ENCODE measurements around the gene TRPM5.

TRPM5 gene

DNA sequence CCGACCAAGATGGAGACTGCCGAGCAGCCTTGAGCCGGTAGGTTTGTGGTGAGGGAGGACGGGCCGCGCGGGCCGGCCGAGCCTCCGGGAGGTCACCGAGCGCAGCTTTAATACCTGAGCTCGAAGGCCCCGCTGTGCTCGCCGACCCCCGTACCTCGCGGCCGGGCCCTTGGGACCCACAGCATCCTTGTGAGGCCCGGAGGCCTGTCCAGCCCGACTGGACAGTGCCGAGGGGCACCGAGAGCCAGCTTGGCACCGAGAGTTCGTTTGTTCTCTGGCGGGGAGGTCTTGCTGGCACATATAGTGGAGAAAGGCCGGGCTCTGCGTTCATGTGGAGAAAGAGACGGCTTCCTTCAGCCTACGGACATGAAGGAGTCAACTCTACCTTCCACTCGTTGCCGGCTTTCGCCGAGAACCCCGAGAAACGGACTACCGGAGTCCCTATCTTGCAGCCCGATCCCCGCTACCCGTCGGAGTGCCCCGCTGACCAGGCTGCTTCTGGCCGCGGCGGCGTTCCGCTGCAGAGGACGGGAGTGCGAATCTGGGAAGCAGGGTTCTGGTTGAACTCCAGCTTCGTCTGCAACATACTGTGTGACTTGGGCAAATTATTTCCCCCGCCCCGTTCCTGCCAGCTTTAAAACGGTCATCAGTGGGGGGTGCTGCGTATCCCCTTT is 43.4 kb downstream of the TRPM5 start:
- peak overlapping the region; percentile 79 to 94 for H3K27ac ChIP-seq
- no peak for DNase-seq (ENCODE audit: low spot score)
- TF ChIP-seq, protein P1, sequence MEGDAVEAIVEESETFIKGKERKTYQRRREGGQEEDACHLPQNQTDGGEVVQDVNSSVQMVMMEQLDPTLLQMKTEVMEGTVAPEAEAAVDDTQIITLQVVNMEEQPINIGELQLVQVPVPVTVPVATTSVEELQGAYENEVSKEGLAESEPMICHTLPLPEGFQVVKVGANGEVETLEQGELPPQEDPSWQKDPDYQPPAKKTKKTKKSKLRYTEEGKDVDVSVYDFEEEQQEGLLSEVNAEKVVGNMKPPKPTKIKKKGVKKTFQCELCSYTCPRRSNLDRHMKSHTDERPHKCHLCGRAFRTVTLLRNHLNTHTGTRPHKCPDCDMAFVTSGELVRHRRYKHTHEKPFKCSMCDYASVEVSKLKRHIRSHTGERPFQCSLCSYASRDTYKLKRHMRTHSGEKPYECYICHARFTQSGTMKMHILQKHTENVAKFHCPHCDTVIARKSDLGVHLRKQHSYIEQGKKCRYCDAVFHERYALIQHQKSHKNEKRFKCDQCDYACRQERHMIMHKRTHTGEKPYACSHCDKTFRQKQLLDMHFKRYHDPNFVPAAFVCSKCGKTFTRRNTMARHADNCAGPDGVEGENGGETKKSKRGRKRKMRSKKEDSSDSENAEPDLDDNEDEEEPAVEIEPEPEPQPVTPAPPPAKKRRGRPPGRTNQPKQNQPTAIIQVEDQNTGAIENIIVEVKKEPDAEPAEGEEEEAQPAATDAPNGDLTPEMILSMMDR (IDR thresholded peaks at IDR 0.05) = no peak
- peak overlapping the region; percentile 95 for H3K4me3 ChIP-seq

DNA sequence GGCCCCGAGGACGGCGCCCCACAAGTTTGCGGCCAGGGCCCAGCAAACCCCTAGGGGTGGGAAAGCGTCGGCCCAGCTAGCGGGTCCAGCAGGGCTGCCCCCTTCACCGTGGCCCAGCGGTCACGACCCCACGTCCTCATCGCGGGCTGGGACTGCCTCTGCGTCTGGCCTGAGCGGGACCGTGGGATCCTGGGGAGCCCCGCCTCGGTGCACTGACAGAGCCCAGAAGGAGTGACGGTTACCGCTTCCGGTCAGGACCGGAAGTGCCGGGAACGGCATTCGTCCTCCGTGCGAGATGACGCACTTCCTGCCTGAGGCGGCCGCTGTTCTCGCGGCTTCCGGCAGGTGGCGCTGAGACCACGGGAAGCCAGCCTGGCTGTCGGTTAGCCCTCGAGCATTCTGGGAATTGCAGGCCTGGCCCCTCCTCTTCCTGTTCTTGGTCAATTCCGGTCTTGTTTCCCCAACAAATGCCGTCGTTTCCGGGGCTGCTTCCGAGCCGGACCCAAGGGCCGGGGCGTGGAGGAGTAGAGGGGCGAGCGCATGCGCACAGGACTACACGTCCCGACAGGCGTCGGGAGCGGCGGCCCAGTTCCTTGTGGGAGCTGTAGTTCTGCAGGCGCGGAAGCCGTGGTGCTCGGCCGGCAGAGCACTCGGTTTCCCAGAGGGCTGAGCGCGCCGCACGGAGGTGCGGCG is 44.1 kb downstream of the TRPM5 start, which contains the start of gene TSSC4:
Gene TSSC4, plus strand, starts transcription at position 682 of the 693 bp plus-strand sequence. CDS start 1,884 bp downstream, outside the sequence.
- TF ChIP-seq, protein P1 (IDR thresholded peaks at IDR 0.05) = peak; percentile 90
- H3K4me3 ChIP-seq = peak within 1 kb of the TSS; percentile 95
- peak within 1 kb of the TSS; percentile 99 for H3K27ac ChIP-seq
- peak; percentile 100 for DNase-seq (ENCODE audit: low spot score)

DNA sequence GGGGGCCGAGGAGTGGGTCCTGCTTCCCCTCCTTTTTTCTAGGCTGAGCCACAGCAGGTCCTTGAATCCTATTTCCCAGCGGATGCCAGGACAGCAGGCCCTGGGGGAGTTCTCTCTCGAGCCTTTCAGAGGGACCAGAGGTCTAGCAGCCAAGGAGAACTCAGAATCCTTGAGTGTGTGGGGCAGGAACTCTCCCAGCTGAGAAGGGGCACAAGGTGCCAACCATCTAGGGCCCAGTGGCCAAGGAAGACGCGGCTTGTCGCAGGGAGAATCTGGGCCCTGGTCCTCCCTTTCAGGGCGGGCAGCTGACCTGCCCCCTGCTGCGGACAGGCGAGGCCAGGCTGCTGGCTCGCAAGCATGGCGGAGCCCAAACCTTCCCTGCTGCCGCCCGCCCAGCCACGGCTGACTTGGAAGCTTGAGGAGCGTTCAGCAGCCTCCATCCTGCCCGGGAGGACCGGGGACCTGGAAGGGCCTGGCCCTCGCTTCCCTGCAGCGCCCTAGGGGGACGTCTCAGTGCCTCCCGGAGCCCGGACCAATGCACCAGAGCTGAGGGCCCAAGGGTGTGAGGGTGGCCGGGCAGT is 44.7 kb downstream of the TRPM5 start:
- DNase-seq (ENCODE audit: low spot score) = peak; percentile 89
- H3K27ac ChIP-seq = peak overlapping the region; percentile 99
- TF ChIP-seq, protein P1 (IDR thresholded peaks at IDR 0.05) = no peak
- H3K4me3 ChIP-seq = peak overlapping the region; percentile 82

DNA sequence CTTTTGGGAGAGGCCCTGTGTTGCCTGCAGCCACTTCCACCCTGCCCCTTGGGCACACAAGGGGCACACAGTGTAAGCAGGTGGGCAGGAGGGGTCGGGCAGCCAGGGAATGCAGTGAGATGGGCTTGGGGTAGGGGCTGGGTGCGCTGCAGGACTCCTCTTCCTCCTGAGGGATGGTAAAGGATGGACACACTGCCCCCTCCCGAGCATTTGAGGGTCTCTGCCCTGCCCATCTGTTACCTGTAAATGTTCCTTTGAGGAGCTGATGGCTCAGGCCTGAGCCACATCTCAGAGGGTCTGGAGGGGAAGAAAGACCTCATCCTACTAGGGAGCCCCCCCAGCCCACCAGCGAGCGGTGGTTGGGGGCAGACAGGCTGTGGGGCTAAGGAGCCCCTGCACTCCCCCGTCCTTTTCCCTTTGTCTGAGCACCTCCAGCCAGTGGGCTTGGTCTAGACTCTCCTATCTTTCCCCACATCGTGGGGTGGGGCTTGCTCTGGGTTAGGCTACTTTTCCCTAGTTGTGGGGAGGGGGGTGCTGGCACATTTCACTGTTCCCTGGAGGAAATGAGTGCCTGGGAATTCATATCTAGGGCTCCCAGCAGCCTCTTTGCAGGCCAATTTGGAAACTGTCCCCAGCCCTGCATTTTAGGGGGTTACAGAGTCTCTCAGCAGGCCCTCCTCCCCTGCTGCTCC is 45.5 kb downstream of the TRPM5 start:
- TF ChIP-seq, protein P1 (IDR thresholded peaks at IDR 0.05) = no peak
- H3K4me3 ChIP-seq = peak overlapping the region; percentile 82
- peak overlapping the region; percentile 99 for H3K27ac ChIP-seq
- DNase-seq (ENCODE audit: low spot score) = no peak

DNA sequence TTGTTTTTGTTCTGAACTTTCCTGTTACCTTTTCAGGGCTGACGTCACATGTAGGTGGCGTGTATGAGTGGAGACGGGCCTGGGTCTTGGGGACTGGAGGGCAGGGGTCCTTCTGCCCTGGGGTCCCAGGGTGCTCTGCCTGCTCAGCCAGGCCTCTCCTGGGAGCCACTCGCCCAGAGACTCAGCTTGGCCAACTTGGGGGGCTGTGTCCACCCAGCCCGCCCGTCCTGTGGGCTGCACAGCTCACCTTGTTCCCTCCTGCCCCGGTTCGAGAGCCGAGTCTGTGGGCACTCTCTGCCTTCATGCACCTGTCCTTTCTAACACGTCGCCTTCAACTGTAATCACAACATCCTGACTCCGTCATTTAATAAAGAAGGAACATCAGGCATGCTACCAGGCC is 47.3 kb downstream of the TRPM5 start:
- TF ChIP-seq, protein P1 (IDR thresholded peaks at IDR 0.05) = no peak
- Histone ChIP-seq H3K4me3 (no peak overlapping the region), H3K27ac (no peak overlapping the region)
- no peak for DNase-seq (ENCODE audit: low spot score)

DNA sequence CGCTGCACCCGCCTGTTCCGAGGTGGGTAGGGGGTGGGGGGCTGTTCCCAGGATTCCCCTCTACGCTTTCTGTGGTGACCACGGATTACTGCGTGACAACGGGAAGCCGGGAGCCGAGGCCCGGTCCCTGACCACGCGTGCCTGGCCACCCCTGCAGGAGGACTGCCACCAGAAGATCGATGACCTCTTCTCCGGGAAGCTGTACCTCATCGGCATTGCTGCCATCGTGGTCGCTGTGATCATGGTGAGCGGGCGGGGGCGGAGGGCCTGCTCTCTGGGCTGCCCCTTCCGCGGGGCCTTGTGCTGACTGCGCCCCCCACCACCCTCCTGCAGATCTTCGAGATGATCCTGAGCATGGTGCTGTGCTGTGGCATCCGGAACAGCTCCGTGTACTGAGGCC is 47.8 kb downstream of the TRPM5 start:
- Histone ChIP-seq H3K4me3 (no peak overlapping the region), H3K27ac (no peak overlapping the region)
- DNase-seq (ENCODE audit: low spot score) = no peak
- TF ChIP-seq, protein P1 (IDR thresholded peaks at IDR 0.05) = no peak

Measured in coronary artery (tissue), 2 donors.